HG02981 (cell line): Measurements from ENCODE around the gene ZC3HAV1.
"Not testable (repeated sequence)": the region's sequence is repeated elsewhere in the genome, so short reads cannot be mapped to it uniquely, and the experiment has no call there.

Experiments
- ATAC-seq: cut with Tn5 transposase; IDR thresholded peaks from one replicate; pipeline ENCODE4 v1.9.1; 2021; ENCODE audit warnings: mild to moderate bottlenecking, moderate library complexity; ENCODE audit not compliant: unreplicated experiment

Gene ZC3HAV1

DNA sequence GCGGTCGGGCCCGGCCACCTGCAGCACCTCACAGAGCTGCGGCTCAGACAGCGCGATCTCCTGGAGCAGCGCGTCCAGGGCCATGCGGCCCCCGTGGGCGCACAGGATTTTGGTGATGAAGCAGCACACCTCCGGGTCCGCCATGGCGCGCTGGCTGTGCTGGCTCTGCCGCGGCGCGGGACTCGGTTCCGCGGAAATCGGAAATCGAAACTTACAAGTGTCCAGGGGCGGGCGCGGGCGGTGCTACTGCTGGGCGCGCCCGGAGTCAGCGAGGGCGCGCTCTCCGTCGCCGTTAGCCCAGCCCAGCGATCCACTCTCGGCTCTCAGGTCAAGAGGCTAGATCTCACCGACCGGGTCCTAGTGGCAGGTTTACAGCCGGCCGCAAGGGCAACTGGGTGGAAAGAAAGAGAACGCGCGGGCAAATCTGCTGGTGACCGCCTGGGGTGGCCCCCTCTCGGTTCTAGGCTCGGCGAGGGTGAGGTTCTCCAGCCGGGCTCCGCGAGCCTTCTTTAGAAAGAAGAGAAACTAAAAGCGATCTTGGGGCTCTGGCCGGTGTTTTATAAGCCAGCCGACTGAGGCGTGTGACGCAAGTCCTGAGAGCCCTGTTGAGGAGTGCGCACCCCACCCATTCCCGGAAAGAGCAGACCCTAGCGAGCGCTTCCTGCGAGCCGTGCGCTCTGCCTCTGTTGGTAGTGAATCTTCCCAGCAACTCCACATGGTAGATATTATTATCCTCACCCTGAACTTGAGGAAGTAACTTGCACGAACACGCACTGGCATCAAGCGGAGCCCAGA is at the start of gene ZC3HAV1:
Gene ZC3HAV1 (minus strand): TSS at position 533 of the 795 bp plus-strand sequence. CDS start 389 bp downstream, at position 144.
- peak; percentile 73 for ATAC-seq

DNA sequence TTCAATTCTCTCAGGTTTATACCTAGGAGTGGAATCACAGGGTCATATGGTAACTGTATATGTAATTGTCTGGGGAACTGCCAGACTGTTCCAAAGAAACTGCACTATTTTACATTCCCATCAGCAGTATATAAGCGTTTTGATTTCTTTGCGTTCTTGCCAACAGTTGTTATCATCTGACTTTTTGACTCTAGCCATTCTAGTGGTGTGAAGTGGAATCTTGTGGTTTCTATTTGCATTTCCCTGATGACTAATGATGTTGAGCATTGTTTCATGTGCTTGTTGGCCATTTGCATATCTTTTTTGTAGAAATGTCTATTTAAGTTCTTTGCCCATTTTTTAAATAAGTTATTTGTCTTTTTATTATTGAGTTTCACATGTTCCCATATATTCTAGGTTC is 44.3 kb upstream of the ZC3HAV1 start:
- ATAC-seq = no peak

- no peak for ATAC-seq
Observed at GRCh38 chr7:139152149-139152548, 42.6 kb upstream of the ZC3HAV1 start.

DNA sequence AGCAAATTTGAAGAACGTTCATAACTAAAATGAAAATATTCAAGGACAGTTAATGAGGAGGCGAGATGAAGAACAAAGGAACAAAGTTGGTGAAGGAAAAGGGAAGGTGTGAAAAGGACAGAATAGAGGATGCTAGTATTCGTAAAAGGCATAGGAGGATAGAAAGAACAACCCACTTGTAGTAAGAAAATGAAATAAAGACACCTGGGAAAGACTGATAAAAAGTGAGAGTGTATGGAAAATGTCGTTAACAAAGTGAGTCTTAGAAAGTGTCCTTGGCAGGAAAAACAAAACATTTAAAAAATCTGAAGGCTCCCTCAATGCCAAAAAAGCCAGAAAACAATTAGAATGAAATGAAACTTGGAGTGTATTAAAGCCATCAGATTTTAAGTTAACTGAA is 29.6 kb upstream of the ZC3HAV1 start:
- no peak for ATAC-seq

DNA sequence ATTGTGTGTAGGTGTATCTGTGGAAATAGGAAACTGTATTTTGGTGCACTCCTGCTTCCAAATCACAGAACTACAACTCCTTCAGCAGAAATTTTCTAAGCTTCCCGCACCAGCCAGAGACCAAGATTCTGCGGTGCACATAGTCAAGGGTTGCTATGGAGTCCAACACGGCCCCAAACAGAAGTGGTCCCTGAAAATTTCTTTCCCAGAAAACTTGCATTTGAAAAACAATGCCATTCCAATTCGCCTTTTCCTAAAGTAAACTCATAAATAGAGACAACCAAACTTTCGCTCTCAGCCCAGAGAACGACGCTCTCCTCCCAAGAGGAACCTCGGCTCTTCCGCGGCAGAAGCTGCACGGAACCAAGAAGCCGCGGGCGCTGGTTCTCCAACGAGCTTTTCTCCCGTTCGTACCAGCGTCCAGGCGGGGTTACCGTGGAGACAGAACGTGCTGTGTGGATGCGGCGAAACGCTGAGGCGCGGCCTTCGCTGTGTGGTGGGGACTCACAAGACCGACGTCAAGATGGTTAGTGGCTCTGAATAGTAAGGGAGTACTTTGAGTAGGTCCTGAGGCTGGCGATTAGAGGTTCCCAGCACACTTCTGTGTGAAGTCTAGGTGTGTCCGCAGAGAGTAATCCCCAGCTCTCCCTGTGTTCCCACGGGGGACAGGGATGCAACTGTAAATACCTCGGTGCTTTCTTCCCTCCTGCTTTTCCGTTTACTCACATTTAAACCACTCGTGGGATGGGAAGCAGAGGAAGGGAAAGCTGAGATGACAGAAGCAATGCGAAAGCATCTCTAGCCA is 24.0 kb upstream of the ZC3HAV1 start:
- peak; percentile 95 for ATAC-seq

DNA sequence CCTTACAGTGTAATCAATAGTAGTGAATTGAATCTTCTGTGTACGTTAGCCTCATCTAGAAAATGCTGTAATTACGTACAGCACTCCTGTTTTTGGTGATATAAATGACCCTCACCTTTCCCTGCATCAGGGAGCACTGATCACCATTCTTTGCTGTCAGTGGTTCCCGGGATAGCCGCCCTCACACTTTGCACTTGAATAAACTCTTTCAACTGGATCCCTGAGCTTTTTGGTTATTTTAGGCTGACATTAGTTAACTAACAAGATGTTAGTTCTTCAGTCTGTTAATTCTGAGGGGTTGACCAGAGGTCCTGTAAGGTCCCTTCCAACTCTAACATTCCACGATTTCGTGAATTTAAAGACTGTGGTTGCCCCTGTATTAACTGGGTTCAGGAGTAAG is 23.4 kb upstream of the ZC3HAV1 start:
- no peak for ATAC-seq

DNA sequence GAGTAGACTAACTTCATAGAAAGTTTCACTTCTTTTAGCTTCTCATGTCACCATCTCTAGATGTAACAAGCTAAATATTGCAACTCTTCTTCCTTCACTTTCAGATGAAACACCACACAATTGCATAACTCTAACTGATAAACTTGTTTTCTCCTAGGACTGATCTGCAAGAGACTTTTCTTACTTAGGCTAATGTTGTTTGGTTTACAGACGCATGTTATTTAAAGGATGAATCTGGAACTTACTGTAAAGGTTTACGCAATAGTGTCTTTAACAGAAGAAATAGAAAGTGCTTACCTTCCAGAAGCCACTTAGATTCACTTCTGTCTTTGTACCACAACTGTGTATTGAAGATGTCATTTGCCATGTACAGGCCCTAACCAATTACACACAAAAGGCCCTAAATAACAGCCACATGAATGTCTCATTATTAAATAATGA is 22.1 kb upstream of the ZC3HAV1 start:
- no peak for ATAC-seq

GRCh38 chr7:139129814-139130213 is 20.3 kb upstream of the ZC3HAV1 start:
- not testable (repeated sequence) for ATAC-seq

DNA sequence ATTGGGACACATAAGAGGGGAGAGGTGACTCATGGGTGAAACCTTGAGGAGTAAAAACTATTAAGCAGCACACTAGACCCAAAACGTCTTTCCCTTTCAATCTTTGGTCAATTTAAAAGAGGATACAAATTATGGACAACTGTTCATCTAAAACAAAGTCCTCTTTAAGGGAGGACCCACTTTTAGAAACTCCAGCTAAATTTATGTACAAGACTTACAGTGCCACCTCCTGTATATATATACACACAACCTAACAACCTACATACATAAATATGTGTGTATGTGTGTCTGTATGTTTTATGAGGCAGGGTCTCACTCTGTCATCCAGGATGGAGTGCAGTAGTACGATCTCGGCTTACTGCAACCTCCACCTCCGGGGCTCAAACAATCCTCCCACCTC is 18.1 kb upstream of the ZC3HAV1 start:
- ATAC-seq = no peak

GRCh38 chr7:139125657-139126056 is 16.1 kb upstream of the ZC3HAV1 start:
- no peak for ATAC-seq

- ATAC-seq = not testable (repeated sequence)
Observed at GRCh38 chr7:139124995-139125394, 15.5 kb upstream of the ZC3HAV1 start.

DNA sequence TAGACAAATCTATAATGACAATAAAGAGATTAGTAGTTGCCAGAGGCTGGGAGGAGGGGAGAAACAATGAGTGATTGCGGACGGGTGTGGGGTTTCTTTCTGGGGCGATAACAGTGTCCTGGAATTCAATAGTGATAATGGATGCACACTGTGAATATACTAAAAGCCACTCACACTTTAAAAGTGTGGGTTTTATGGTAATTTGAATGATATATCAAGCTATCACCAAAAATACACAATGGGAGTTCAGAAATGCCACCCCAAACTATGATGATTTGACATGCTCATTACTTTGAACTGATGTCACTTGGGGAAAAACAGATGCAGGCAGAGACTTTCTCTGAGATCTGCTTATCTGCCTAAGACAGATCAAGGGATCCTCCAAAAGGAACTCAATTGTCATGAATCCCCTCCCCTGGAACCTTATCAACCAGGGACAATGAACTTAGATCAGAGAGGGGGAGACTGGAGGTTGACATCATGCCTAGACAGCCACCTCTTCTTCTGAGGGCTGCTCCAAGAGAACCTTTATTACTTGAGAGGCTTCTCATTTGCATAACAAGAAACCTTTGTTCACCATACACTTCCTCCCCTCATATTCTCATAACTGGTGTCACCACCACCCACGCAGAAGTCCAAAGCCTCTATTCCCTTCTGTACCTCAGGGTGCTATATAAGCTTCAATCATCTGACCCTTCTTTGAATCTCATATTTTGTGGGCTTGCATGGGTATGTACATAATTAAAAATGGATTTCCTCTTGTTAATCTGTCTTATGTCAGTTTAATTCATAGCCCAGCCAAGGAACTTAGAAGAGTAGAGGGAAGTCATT is 14.8 kb upstream of the ZC3HAV1 start:
- peak; percentile 78 for ATAC-seq

DNA sequence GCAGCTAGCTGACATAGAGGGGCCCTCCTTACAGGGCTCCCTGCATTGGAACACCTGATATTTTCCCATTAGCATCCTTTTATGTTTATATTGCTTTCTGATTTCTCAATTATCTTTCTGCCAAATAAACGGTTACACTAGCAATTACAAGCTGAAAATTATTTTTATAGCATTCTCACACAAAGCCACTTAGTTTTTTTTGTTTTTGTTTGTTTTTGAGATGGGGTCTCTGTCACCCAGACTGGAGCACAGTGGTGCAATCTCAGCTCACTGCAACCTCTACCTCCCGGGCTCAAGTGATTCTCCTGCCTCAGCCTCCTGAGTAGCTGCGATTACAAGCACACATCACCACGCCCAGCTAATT is 9.9 kb upstream of the ZC3HAV1 start:
- ATAC-seq = no peak

DNA sequence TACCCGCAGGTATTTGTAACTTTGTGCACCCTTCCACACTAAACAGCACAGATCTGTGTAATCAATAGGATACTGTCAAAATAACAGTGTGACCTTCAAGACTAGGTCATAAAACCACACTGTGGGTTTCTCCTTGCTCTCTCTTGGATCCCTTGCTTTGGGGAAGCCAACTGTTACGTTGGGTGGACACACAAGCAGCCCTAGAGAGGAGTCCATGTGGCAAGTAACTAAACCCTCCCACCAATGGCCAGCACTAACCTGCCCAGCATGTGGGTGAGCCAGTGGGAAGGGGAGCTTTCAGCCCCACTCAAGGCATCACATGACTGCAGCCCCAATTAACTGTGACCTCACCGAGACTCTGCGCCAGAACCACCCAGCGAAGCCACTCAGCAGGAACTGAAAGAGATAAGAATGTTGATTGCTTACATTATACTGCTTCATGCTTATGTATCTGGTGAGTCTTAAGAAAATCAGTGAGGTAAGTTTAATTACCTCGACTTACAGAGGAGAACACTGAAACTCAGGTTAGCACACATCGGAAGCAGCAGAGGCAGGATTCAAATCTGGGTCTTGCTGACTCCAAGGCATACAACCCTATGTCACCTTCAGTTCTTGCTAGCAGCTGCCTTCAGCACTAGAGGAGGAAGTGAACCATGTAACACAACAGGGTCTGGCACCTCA is 9.4 kb upstream of the ZC3HAV1 start:
- ATAC-seq = peak; percentile 82

GRCh38 chr7:139118234-139118804 is 8.8 kb upstream of the ZC3HAV1 start:
- ATAC-seq = peak; percentile 66

GRCh38 chr7:139117599-139118233 is 8.2 kb upstream of the ZC3HAV1 start:
- no peak for ATAC-seq

GRCh38 chr7:139116999-139117398 is 7.5 kb upstream of the ZC3HAV1 start:
- ATAC-seq = no peak

- ATAC-seq = no peak
Observed at GRCh38 chr7:139115104-139115503, 5.6 kb upstream of the ZC3HAV1 start.

DNA sequence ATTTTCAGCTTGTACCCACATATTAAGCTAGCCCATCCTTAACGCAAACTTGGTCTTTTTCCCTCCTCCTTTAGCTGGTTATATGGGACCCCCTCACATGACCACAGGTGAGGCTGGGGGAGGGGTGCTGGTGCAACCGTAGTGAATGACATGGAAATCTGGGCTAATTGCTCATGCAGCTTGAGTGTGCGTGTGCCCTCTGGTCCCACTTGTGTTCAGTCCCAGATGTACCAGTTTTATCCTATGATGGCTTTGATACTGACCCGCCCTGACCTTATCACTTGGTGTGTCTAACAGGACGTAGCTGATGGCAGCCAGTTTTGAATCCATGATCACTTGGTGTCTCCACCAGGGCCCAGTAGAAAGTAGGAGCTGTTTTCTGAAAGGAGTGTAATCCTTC is 5.1 kb upstream of the ZC3HAV1 start:
- no peak for ATAC-seq

DNA sequence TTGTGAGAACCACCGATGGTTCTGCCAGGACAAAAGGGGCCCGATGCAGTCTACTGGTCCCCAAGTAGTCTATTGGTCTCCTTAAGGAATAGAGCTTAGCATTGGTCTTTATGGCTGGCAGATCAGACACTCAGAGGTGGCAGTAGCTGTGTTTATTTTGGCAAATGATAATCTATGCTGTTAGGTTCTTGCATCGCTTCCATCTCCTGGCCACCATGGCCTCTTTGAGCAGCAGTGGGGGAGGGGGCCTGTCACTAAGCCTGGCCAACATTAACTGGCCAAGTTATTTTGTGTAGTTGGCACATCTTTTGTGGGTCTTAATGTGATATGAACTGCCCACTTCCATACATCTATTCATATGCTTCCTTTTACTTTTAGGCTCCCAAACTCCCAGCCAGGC is 4.5 kb upstream of the ZC3HAV1 start:
- ATAC-seq = no peak
